ENCODE results near the gene ADAM21. TPM values are rescaled to one million over a fixed set of nuclear protein-coding genes. Genes with fewer than 3 reads are reported as not detected.
"Not testable (repeated sequence)": the region's sequence is repeated elsewhere in the genome, so short reads cannot be mapped to it uniquely, and the experiment has no call there.

Gene ADAM21
- total RNA-seq, 1 donor from 2014 or later = 0.80 TPM

DNA sequence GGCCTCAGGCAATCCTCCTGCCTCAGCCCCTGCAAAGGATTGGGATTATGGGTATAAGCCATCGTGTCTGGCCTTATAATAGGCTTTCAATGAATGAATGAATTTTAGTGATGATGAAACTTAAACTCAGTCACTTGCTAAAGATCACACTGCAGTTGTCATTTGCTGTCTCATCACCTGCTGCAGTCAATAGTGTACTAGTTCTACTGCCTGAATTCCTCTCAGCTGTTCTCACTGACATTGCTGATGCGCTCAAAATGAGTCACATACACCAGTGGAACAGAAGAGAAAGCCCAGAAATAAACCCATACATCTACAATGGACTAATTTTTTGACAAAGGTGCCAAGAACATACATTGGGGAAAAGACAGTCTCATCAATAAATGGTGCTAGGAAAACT is 29.4 kb upstream of the ADAM21 start:
- DNase-seq (ENCODE audit: low spot score) = no peak
- Histone ChIP-seq H3K9ac (no peak overlapping the region), H3F3A (ENCODE audit: low read depth) (peaks cover 12% of the 10 kb centered on the region), H3K4me2 (no peak overlapping the region), H3K27me3 (no peaks in the 10 kb centered on the region), H3K79me2 (ENCODE audit: low read depth) (no peaks in the 10 kb centered on the region), H3K36me3 (no peaks in the 10 kb centered on the region), H3K9me3 (ENCODE audit: low read depth) (peaks cover 5% of the 10 kb centered on the region), H4K20me1 (ENCODE audit: low read depth) (no peaks in the 10 kb centered on the region), H3K4me1 (no peaks in the 10 kb centered on the region), H2AFZ (replicated peaks) (no peak overlapping the region), H3K27ac (no peak overlapping the region), H3K4me3 (no peak overlapping the region)
- Mint-ChIP-seq H3K27ac (no peak overlapping the region), H3K36me3 (no peaks in the 10 kb centered on the region), H3K27me3 (ENCODE audit: insufficient read depth, low read depth) (no peaks in the 10 kb centered on the region), H3K9me3 (peaks cover 10% of the 10 kb centered on the region), H3K4me1 (no peaks in the 10 kb centered on the region), H3K4me3 (no peak overlapping the region)
- TF ChIP-seq, protein P1, sequence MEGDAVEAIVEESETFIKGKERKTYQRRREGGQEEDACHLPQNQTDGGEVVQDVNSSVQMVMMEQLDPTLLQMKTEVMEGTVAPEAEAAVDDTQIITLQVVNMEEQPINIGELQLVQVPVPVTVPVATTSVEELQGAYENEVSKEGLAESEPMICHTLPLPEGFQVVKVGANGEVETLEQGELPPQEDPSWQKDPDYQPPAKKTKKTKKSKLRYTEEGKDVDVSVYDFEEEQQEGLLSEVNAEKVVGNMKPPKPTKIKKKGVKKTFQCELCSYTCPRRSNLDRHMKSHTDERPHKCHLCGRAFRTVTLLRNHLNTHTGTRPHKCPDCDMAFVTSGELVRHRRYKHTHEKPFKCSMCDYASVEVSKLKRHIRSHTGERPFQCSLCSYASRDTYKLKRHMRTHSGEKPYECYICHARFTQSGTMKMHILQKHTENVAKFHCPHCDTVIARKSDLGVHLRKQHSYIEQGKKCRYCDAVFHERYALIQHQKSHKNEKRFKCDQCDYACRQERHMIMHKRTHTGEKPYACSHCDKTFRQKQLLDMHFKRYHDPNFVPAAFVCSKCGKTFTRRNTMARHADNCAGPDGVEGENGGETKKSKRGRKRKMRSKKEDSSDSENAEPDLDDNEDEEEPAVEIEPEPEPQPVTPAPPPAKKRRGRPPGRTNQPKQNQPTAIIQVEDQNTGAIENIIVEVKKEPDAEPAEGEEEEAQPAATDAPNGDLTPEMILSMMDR (IDR thresholded peaks at IDR 0.05) = no peak
- TF ChIP-seq EZH2phosphoT487 (IDR thresholded peaks at IDR 0.05) (no peak), EZH2 (IDR thresholded peaks at IDR 0.05) (no peak)

DNA sequence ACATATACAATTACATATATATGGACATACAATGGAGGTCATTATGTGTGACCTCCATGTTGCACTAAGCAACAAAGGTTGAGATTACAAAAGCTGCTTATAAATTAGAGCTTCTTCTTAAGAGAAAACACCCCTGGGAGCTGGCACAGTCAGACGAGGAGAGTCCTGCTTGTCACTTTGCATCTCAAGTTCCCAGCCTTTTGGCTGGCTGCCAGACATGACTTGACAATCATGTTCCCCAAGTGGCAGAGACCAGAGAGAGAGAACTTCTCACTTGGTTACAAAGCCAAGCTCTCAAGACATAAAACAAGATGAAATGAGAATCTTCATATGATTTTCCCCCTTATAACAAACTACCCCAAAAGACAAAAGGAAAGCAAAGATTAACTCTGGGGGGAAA is 26.6 kb upstream of the ADAM21 start:
- Histone ChIP-seq H3K27ac (no peak overlapping the region), H3F3A (ENCODE audit: low read depth) (peaks cover 12% of the 10 kb centered on the region), H3K9me3 (ENCODE audit: low read depth) (peaks cover 5% of the 10 kb centered on the region), H2AFZ (replicated peaks) (no peak overlapping the region), H4K20me1 (ENCODE audit: low read depth) (no peaks in the 10 kb centered on the region), H3K36me3 (no peaks in the 10 kb centered on the region), H3K27me3 (no peaks in the 10 kb centered on the region), H3K4me2 (no peak overlapping the region), H3K4me1 (no peaks in the 10 kb centered on the region), H3K9ac (no peak overlapping the region), H3K79me2 (ENCODE audit: low read depth) (no peaks in the 10 kb centered on the region), H3K4me3 (no peak overlapping the region)
- H3K27ac Mint-ChIP-seq = no peak overlapping the region
- peaks cover 16% of the 10 kb centered on the region for H3K9me3 Mint-ChIP-seq
- no peak overlapping the region for H3K4me3 Mint-ChIP-seq
- DNase-seq (ENCODE audit: low spot score) = no peak
- peaks cover 3% of the 10 kb centered on the region for H3K27me3 Mint-ChIP-seq (ENCODE audit: insufficient read depth, low read depth)
- no peaks in the 10 kb centered on the region for H3K36me3 Mint-ChIP-seq
- TF ChIP-seq, protein P1 (IDR thresholded peaks at IDR 0.05) = no peak
- TF ChIP-seq EZH2 (IDR thresholded peaks at IDR 0.05) = no peak
- TF ChIP-seq EZH2phosphoT487 (IDR thresholded peaks at IDR 0.05) = no peak
- no peaks in the 10 kb centered on the region for H3K4me1 Mint-ChIP-seq

DNA sequence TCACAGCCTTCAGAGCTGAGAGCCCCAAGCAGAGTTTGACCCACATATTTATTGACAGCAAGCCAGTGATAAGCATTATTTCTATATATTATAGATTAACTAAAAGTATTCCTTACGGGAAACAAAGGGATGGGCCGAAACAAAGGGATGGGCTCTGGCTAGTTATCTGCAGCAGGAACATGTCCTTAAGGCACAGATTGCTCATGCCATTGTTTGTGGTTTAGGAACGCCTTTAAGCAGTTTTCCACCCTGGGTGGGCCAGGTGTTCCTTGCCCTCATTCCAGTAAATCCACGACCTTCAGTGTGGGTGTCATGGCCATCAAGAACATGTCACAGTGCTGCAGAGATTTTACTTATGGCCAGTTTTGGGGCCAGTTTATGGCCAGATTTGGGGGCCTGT is 25.4 kb upstream of the ADAM21 start:
- not testable (repeated sequence) for H3K9ac ChIP-seq; H4K20me1 ChIP-seq (ENCODE audit: low read depth); H3K4me3 ChIP-seq; H3K4me3 Mint-ChIP-seq; H3K36me3 ChIP-seq; H3K4me2 ChIP-seq; H3K4me1 Mint-ChIP-seq; H3K79me2 ChIP-seq (ENCODE audit: low read depth); H3K27ac Mint-ChIP-seq; H3K9me3 ChIP-seq (ENCODE audit: low read depth); H3K36me3 Mint-ChIP-seq; H2AFZ ChIP-seq (replicated peaks); H3K4me1 ChIP-seq; H3K27me3 Mint-ChIP-seq (ENCODE audit: insufficient read depth, low read depth); DNase-seq (ENCODE audit: low spot score); H3K27ac ChIP-seq; H3K27me3 ChIP-seq
- H3F3A ChIP-seq (ENCODE audit: low read depth) = peaks cover 12% of the 10 kb centered on the region
- H3K9me3 Mint-ChIP-seq = peaks cover 25% of the 10 kb centered on the region

GRCh38 chr14:70436867-70437266 is 15.1 kb upstream of the ADAM21 start:
- peaks cover 5% of the 10 kb centered on the region for H3K9me3 ChIP-seq (ENCODE audit: low read depth)
- H3K4me1 ChIP-seq = no peaks in the 10 kb centered on the region
- Mint-ChIP-seq H3K27me3 (ENCODE audit: insufficient read depth, low read depth) (peaks cover 2% of the 10 kb centered on the region), H3K4me3 (no peak overlapping the region), H3K36me3 (no peaks in the 10 kb centered on the region), H3K27ac (no peak overlapping the region), H3K9me3 (peaks cover 27% of the 10 kb centered on the region), H3K4me1 (no peaks in the 10 kb centered on the region)
- no peak overlapping the region for H3K27ac ChIP-seq
- no peak overlapping the region for H3K4me3 ChIP-seq
- H3K4me2 ChIP-seq = no peak overlapping the region
- H4K20me1 ChIP-seq (ENCODE audit: low read depth) = no peaks in the 10 kb centered on the region
- H3K36me3 ChIP-seq = no peaks in the 10 kb centered on the region
- TF ChIP-seq, protein P1 (IDR thresholded peaks at IDR 0.05) = no peak
- TF ChIP-seq EZH2phosphoT487 (IDR thresholded peaks at IDR 0.05) (no peak), EZH2 (IDR thresholded peaks at IDR 0.05) (no peak)
- no peak overlapping the region for H2AFZ ChIP-seq (replicated peaks)
- no peaks in the 10 kb centered on the region for H3K79me2 ChIP-seq (ENCODE audit: low read depth)
- H3K27me3 ChIP-seq = no peaks in the 10 kb centered on the region
- no peaks in the 10 kb centered on the region for H3F3A ChIP-seq (ENCODE audit: low read depth)
- no peak overlapping the region for H3K9ac ChIP-seq
- no peak for DNase-seq (ENCODE audit: low spot score)
